Upper lobe of right lung (tissue), 1 donor: Measurements from ENCODE around the gene IQCC. TPM values are rescaled to one million over a fixed set of nuclear protein-coding genes. Genes with fewer than 3 reads are reported as not detected.

ENCODE experiments used
- ATAC-seq: fragments of 200-7000 bp; cut with Tn5 transposase; one replicate; pipeline ENCODE4 v1.9.1; 2020; ENCODE audit warnings: mild to moderate bottlenecking, moderate library complexity
- DNase-seq: peaks from one replicate; pipeline ENCODE4 v3.0.0-alpha.2; 2020
- H3K27ac ChIP-seq: fragments of 200-600 bp; one replicate; pipeline ENCODE4 v1.8.0; 2022
- H3K27me3 ChIP-seq: fragments of 200-600 bp; one replicate; pipeline ENCODE4 v1.8.0; 2022; ENCODE audit warnings: mild to moderate bottlenecking
- H3K36me3 ChIP-seq: fragments of 200-600 bp; one replicate; pipeline ENCODE4 v1.8.0; 2022
- H3K4me1 ChIP-seq: fragments of 200-600 bp; one replicate; pipeline ENCODE4 v1.8.0; 2022
- H3K4me3 ChIP-seq: fragments of 200-600 bp; one replicate; pipeline ENCODE4 v1.8.0; 2022; ENCODE audit warnings: mild to moderate bottlenecking
- H3K9me3 ChIP-seq: fragments of 200-600 bp; one replicate; pipeline ENCODE4 v1.8.0; 2022
- CTCF ChIP-seq: fragments of 200-600 bp; IDR thresholded peaks from one replicate; pipeline ENCODE4 v1.8.0; 2022; ENCODE audit warnings: antibody characterized with exemption
- intact Hi-C: fragments of 100-400 bp; cut with DNase I; formaldehyde crosslinking; loops from one replicate; pipeline ENCODE4 v1.11.0; 2022
- total RNA-seq: library from RNA; stranded (reverse); fragmentation: NEBNext Ultra II Directional; extraction: Animal tissue kit (Norgen Biotek cat#: 25700); gene quantifications from one replicate; pipeline ENCODE4 v1.2.1, GENCODE V29; 2021
- donor health status: DM: no; HTN: yes; CAD: no; lungs with severe emphysema.

The IQCC gene
- total RNA-seq, 1 donor from 2014 or later, result 1.2 TPM

DNA sequence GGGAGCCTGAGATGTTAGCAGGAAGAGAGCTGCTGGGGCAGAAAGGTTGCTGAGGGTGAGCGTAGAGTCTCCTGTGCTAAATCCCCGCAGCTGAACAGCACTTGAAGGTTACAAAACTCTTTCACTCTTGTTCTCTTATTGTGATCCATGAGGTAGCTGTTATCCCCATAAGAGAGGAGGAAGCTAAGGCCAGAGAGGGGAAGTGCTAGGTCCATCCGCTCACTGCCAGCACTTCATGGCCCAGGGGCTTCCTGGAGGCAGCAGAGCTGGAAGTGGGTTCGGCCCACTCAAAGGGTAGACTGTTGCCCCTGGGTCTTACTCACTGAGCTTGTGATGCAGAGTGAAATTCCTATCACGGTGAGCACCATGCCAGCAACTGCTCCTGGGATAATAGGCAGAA lies 11.1 kb downstream of the IQCC start:
- DNase-seq (no peak), ATAC-seq (no peak)
- peaks cover 14% of the 10 kb centered on the region for H3K4me1 ChIP-seq
- H3K27me3 ChIP-seq, result no peaks in the 10 kb centered on the region
- no peak overlapping the region for H3K27ac ChIP-seq
- H3K9me3 ChIP-seq, result no peaks in the 10 kb centered on the region
- intact Hi-C loops, result no loop called here
- no peak for TF ChIP-seq CTCF
- peaks cover 27% of the 10 kb centered on the region for H3K36me3 ChIP-seq
- no peak overlapping the region for H3K4me3 ChIP-seq

DNA sequence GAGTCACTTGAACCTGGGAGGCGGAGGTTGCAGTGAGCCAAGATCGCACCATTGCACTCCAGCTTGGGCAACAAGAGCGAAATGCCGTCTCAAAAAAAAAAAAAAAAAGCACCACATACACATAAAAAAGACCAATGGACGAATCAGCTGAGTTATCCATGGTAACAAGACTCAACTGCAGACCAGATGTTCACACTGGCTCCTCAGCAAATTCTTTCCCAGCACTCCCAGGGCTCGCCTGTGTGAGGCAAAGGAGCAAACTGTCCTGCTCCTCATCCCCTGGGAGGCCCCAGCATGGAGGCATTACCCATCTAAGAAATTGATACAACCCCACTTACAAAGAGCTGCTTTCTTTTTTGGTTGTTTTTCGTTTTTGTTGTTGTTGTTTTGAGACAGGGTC lies 13.6 kb downstream of the IQCC start:
- no peak for TF ChIP-seq CTCF
- no peaks in the 10 kb centered on the region for H3K9me3 ChIP-seq
- ATAC-seq (no peak), DNase-seq (no peak)
- peaks cover 29% of the 10 kb centered on the region for H3K36me3 ChIP-seq
- intact Hi-C loops, result no loop called here
- no peak overlapping the region for H3K27ac ChIP-seq
- H3K27me3 ChIP-seq, result no peaks in the 10 kb centered on the region
- no peak overlapping the region for H3K4me3 ChIP-seq
- H3K4me1 ChIP-seq, result peaks cover 26% of the 10 kb centered on the region

GRCh38 chr1:32220746-32221580 lies 15.5 kb downstream of the IQCC start:
- DNase-seq (no peak), ATAC-seq (no peak)
- peak overlapping the region; percentile 97 for H3K27ac ChIP-seq
- H3K27me3 ChIP-seq, result no peaks in the 10 kb centered on the region
- H3K36me3 ChIP-seq, result peaks cover 30% of the 10 kb centered on the region
- intact Hi-C loops, result no loop called here
- peaks cover 26% of the 10 kb centered on the region for H3K4me1 ChIP-seq
- TF ChIP-seq CTCF, result no peak
- H3K9me3 ChIP-seq, result no peaks in the 10 kb centered on the region
- H3K4me3 ChIP-seq, result peak overlapping the region; percentile 92

GRCh38 chr1:32221581-32221979 lies 16.1 kb downstream of the IQCC start:
- Histone ChIP-seq H3K4me1 (peaks cover 24% of the 10 kb centered on the region), H3K27ac (peak overlapping the region; percentile 97), H3K9me3 (no peaks in the 10 kb centered on the region), H3K4me3 (peak overlapping the region; percentile 92), H3K27me3 (no peaks in the 10 kb centered on the region), H3K36me3 (peaks cover 35% of the 10 kb centered on the region)
- intact Hi-C loops, result no loop called here
- DNase-seq, result no peak
- TF ChIP-seq CTCF, result no peak
- ATAC-seq, result no peak

- no peaks in the 10 kb centered on the region for H3K27me3 ChIP-seq
- no peaks in the 10 kb centered on the region for H3K9me3 ChIP-seq
- DNase-seq (peak; percentile 95), ATAC-seq (peak; percentile 97)
- intact Hi-C loops, result no loop called here
- peaks cover 37% of the 10 kb centered on the region for H3K36me3 ChIP-seq
- no peak for TF ChIP-seq CTCF
- peaks cover 24% of the 10 kb centered on the region for H3K4me1 ChIP-seq
- H3K4me3 ChIP-seq, result peak within 1 kb of the TSS; percentile 92
- H3K27ac ChIP-seq, result peak within 1 kb of the TSS; percentile 97
Observed at GRCh38 chr1:32221980-32222755, 16.7 kb downstream of the IQCC start, which contains the start of the genes EIF3I and TMEM234. Gene EIF3I (plus strand): TSS chr1:32222407. CDS start chr1:32222442, 35 bp downstream. Gene TMEM234 (minus strand): TSS chr1:32222353. CDS start chr1:32222322, 31 bp downstream.
